Measurements from ENCODE around the gene PAM16. TPM values are rescaled to one million over a fixed set of nuclear protein-coding genes. Genes with fewer than 3 reads are reported as not detected.

PAM16 gene
- total and polyA plus RNA-seq, 8 donors: 4.7 to 218 (median 52.1) TPM

- H3K27ac ChIP-seq: peak overlapping the region in 3 of 5 donors; percentile 4 to 49 (median 29)
These were observed 3.2 kb downstream of the PAM16 start for GRCh38 chr16:4347765-4348509.

GRCh38 chr16:4347010-4347409, 4.1 kb downstream of the PAM16 start:
- Histone ChIP-seq H3K27me3 (no peaks in the 10 kb centered on the region), H3K4me1 (peaks cover 20 to 77% (median 64%) of the 10 kb centered on the region in 4 donors), H3K9me3 (no peaks in the 10 kb centered on the region), H3K36me3 (peaks cover 0 to 9% (median 0%) of the 10 kb centered on the region in 4 donors), H3K27ac (peak overlapping the region in 2 of 5 donors; percentile 49 to 68), H3K4me3 (no peak overlapping the region)
- intact Hi-C loops (cut with DNase I; ENCODE audit: low total_unique reads): no loop called here
- no peak for TF ChIP-seq CTCF (IDR thresholded peaks at IDR 0.05)
- TF ChIP-seq EP300 (IDR thresholded peaks at IDR 0.05): no peak
- TF ChIP-seq POLR2AphosphoS5 (IDR thresholded peaks at IDR 0.05): no peak
- no peak for TF ChIP-seq POLR2A (IDR thresholded peaks at IDR 0.05)
- DNase-seq: no peak
- 80 to 87% (median 83%) methylated on average over 8 of the region's 8 CpGs for WGBS, 5 donors

More at GRCh38 chr16:4347765-4348509, 3.2 kb downstream of the PAM16 start:
- no peak for TF ChIP-seq EP300 (IDR thresholded peaks at IDR 0.05)
- no peak for TF ChIP-seq POLR2AphosphoS5 (IDR thresholded peaks at IDR 0.05)
- no peak for TF ChIP-seq POLR2A (IDR thresholded peaks at IDR 0.05)
- no peak for TF ChIP-seq CTCF (IDR thresholded peaks at IDR 0.05)
- Histone ChIP-seq H3K4me1 (peaks cover 20 to 73% (median 64%) of the 10 kb centered on the region in 4 donors), H3K9me3 (no peaks in the 10 kb centered on the region), H3K36me3 (peaks cover 0 to 3% (median 0%) of the 10 kb centered on the region in 4 donors), H3K4me3 (no peak overlapping the region), H3K27me3 (no peaks in the 10 kb centered on the region)
- DNase-seq: peak in 1 of 2 donors; percentile 51
- WGBS, 5 donors: 41 to 60% (median 53%) methylated on average over 7 to 17 of the region's 17 CpGs
- intact Hi-C loops (cut with DNase I; ENCODE audit: low total_unique reads): no loop called here

GRCh38 chr16:4345836-4346781, 5.0 kb downstream of the PAM16 start:
- Histone ChIP-seq H3K9me3 (no peaks in the 10 kb centered on the region), H3K4me3 (peak overlapping the region in 1 of 4 donors; percentile 11), H3K27me3 (no peaks in the 10 kb centered on the region), H3K36me3 (peaks cover 0 to 13% (median 3%) of the 10 kb centered on the region in 4 donors), H3K4me1 (peaks cover 20 to 70% (median 61%) of the 10 kb centered on the region in 4 donors), H3K27ac (peak overlapping the region in 3 of 5 donors; percentile 33 to 68 (median 49))
- no peak for DNase-seq
- no peak for TF ChIP-seq CTCF (IDR thresholded peaks at IDR 0.05)
- no peak for TF ChIP-seq POLR2A (IDR thresholded peaks at IDR 0.05)
- TF ChIP-seq EP300 (IDR thresholded peaks at IDR 0.05): no peak
- no peak for TF ChIP-seq POLR2AphosphoS5 (IDR thresholded peaks at IDR 0.05)
- intact Hi-C loops (cut with DNase I; ENCODE audit: low total_unique reads): no loop called here
- WGBS, 5 donors: 60 to 67% (median 63%) methylated on average over 14 of the region's 14 CpGs
